Brain pericyte (primary cell): ENCODE data around the gene NLRC4.
"Not testable (repeated sequence)": the region's sequence is repeated elsewhere in the genome, so short reads cannot be mapped to it uniquely, and the experiment has no call there.

Source experiments
- DNase-seq: peaks from one replicate; pipeline ENCODE4 v3.0.0-alpha.2; 2012; ENCODE audit warnings: low read depth, low spot score

The NLRC4 gene

DNA sequence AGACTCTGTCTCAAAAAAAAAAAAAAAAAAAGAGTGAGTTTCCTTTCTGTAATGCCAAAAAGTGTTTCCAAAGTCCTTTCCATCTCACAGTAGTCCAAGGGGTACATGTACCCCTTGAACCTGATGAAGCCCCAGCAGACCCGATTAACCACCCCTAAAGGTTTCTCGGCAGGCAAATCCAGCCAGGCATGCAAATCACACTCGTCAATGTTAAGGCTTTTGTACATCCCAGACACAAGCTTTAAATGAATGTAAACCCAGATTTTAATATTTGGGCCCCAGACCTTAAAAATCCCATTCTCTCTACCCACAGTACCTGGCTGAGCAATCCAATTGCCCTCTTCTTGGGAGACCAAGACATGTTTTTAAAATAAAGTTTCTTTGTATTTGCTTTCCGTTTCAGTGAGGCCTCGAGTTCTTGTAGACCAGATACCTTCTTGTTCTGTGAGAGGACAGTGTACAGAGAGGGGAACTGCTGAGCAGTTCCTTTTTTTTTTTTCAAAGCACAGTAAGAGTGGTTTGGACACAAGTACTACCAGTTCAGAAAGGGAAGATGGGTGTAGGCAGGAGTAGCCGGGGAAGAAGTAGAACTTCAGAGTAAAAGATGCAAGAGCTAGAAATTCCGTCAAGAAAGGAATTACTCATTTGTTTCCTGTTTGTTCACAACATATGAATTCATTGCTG lies at the start of gene NLRC4:
Gene NLRC4 (minus strand): TSS at position 465 of the 684 bp plus-strand sequence. CDS start 8,111 bp downstream, outside the sequence.
- no peak for DNase-seq

DNA sequence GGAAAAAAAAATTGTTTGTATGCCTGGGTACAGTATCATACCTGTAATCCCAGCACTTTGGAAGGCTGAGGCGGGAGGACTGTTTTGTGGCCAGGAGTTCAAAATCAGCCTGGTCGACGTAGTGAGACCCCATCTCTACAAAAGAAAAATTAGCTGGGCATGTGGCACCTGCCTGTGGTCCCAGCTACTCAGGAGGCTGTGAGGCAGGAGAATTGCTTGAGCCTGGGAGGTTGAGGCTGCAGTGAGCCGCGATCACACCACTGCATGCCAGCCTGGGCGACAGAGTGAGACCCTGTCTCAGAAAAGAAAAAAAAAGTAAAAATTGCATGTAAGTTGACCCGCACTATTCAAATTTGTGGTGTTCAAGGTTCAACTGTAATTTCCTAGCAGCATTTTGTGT lies 45.9 kb upstream of the NLRC4 start:
- no peak for DNase-seq

- not testable (repeated sequence) for DNase-seq
These were observed 29.4 kb upstream of the NLRC4 start for GRCh38 chr2:32293966-32294562.

DNA sequence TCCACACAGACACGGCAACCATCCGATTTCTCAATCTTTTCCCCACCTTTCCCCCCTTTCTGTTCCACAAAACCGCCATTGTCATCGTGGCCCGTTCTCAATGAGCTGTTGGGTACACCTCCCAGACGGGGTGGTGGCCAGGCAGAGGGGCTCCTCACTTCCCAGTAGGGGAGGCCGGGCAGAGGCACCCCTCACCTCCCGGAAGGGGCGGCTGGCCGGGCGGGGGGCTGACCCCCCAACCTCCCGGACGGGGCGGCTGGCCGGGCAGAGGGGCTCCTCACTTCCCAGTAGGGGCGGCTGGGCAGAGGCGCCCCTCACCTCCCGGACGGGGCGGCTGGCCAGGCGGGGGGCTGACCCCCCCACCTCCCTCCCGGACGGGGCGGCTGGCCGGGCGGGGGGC lies 28.8 kb upstream of the NLRC4 start:
- DNase-seq = not testable (repeated sequence)

GRCh38 chr2:32291746-32292145 lies 27.1 kb upstream of the NLRC4 start:
- no peak for DNase-seq

DNA sequence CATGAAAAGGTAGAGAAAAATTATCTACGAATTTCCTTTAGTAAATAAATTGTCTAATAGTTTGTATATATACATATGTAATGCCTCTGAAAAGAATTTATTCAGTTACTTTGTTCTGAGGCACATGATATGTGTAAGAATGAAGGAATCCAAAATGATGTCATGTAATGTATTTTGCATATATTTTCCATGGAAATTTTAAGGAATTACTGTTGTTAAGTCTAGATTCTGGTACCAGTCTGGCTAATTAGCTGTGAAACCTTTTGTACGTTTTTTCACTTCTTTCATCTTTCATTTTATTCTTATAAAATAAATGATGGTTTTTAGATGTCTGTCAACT lies 25.3 kb upstream of the NLRC4 start:
- DNase-seq = no peak

GRCh38 chr2:32289165-32289999 lies 24.7 kb upstream of the NLRC4 start:
- DNase-seq = no peak

- no peak for DNase-seq
These were observed 19.6 kb upstream of the NLRC4 start for GRCh38 chr2:32284321-32284720.

DNA sequence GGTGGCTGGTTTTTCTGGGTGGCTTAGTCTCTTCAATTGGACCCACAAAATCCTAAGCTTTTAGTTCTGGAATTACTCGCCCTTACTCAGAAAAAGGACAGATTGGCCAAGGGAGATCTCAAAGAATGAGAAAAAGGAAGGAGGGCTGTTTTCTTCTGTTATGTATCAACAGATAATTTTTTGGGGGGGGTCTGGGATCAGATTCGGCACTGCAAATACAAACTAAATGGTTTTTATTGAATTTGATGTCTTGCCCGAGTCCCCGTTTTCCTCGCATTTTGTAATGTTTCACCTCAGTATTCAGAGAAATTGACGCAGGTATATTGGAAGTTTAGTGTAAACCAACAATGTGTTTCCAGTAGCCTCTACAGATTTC lies 13.8 kb upstream of the NLRC4 start:
- no peak for DNase-seq

DNA sequence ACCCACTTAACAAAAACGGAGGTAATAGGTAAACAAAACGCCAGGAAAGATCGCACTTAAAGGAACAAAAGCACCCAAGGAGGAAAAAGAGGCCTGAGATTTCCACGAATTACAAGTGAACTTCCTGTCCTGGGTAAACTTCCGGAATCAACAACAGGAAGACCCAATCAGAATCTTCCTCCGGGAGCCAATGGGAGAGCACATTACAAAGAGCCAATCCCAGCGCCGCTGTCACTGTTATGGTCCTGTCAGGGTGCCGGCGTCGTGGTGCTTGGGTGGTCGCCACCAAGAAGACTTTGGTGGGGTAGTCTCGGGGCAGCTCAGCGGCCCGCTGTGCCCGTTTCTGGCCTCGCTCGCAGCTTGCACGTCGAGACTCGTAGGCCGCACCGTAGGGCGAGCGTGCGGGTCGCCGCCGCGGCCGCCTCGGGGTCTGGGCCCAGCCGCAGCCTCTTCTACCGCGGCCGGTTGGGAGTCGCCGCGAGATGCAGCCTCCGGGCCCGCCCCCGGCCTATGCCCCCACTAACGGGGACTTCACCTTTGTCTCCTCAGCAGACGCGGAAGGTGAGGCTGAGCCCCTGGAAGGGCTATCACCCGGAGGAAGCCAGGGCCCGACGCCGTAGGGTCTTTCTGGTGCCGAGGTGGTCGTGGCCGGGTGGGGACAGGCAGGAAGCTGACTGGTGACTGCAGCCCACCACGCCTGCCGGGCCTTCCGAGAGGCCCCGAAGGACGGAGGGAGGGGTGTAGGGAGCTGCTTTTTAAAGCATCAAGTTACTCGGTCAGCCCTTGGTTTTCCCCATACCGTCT lies 13.2 kb upstream of the NLRC4 start, which contains the start of gene YIPF4:
Gene YIPF4 (plus strand): TSS at position 231 of the 804 bp plus-strand sequence. CDS start 252 bp downstream, at position 483.
- DNase-seq = peak; percentile 82

DNA sequence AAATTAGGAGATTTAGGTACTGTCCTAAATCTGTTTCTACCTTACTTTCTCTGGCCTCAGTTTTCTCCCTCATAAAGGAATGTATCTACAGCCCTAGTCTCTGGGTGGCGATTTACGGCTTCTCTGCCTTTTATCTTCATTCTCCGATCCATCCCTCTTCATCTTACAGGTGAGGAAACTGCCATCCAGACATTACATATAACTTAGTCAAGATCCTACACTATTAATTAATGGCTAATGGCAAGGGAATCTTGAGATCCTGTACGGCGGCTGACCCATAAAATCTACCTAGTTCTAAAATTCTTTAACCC lies 12.6 kb upstream of the NLRC4 start:
- DNase-seq = no peak

DNA sequence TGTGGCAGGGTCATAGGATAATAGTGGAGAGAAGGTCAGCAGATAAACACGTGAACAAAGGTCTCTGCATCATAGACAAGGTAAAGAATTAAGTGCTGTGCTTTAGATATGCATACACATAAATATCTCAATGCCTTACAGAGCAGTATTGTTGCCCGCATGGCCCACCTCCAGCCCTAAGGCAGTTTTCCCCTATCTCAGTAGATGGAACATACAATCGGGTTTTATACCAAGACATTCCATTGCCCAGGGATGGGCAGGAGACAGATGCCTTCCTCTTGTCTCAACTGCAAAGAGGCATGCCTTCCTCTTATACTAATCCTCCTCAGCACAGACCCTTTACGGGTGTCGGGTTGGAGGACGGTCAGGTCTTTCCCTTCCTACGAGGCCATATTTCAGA lies 11.1 kb upstream of the NLRC4 start:
- not testable (repeated sequence) for DNase-seq

GRCh38 chr2:32274289-32274688 lies 9.6 kb upstream of the NLRC4 start:
- DNase-seq = no peak

GRCh38 chr2:32272279-32272678 lies 7.6 kb upstream of the NLRC4 start:
- no peak for DNase-seq

DNA sequence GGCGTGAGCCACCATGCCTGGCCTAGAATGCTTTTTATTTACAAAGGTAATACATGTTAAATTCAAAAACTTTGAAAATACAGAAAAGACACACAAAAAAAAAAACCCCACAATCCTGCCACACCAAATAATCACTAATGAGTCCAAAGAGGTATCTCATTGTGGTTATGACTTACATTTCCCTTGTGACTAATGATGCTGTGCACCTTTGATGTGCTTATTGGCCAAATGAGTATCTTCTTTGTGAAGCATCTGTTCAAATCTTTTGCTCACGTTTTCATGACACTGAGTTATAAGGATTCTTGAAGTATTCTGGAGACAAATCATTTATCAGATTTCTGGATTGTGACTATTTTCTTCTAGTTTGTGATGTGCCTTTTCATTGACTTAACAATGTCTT lies 6.4 kb upstream of the NLRC4 start:
- no peak for DNase-seq

- no peak for DNase-seq
These were observed 2.6 kb downstream of the NLRC4 start for GRCh38 chr2:32262105-32262504.

GRCh38 chr2:32260376-32260775 lies 4.3 kb downstream of the NLRC4 start:
- DNase-seq = no peak

- no peak for DNase-seq
These were observed 6.4 kb downstream of the NLRC4 start for GRCh38 chr2:32258242-32258641.

GRCh38 chr2:32250290-32250689 lies 14.4 kb downstream of the NLRC4 start:
- peak; percentile 30 for DNase-seq

DNA sequence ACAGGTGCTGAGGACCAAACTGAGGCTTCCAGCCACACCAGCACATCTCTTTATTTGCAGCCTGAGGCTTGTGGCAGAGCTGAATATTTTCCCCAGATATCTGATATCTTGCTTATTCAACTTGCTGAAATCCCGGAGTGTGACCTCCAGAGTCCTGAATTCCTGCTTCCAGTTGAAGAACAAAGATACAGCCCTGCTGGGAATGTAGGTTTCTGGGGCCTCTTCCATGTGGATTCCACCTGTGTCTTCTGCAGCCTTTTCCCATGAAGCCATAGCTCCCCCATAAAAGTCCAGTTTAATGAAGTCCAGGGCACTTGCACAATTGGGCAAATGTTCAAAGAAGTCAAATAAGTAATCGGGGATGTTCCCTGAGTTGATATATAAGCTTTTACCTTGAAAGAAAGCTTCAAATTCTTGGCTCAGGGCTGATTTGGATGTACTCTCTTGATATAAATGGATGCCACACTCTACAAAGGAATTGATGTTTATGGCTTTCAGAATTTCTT lies 14.9 kb downstream of the NLRC4 start:
- no peak for DNase-seq

DNA sequence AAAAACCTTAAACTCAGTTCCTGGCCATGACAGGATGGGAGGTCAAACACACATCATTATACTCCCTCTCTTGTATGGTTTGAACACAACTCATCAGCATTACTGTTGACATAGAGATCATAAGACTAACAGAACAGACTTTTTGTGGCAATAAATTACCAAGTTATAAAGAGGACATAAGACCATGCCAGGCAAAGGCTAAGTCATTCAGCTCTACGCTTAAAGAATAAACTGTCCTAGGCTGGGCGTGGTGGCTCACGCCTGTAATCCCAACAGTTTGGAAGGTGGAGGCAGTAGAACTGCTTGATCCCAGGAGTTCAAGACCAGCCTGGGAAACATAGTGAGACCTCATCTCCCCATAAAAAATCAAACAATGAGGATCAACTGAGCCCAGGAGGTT lies 16.4 kb downstream of the NLRC4 start:
- DNase-seq = no peak

- no peak for DNase-seq
These were observed 17.8 kb downstream of the NLRC4 start for GRCh38 chr2:32246911-32247310.
